Measurements from ENCODE around the gene KPNA2.

KPNA2 gene

GRCh38 chr17:68011199-68011665 lies 24.3 kb upstream of the KPNA2 start:
- ATAC-seq (ENCODE audit: insufficient read depth, low read depth) (peak; percentile 73), DNase-seq (peak; percentile 39)
- H3K79me2 ChIP-seq (ENCODE audit: insufficient read depth, low read length) = no peaks in the 10 kb centered on the region
- peak overlapping the region in 1 of 2 experiments; percentile 42; a peak in 1 of 4 replicates for H3K4me3 ChIP-seq (ENCODE audit: low read depth in 1 of 2, low read length in 2 of 2)
- no peaks in the 10 kb centered on the region for H3K36me3 ChIP-seq (ENCODE audit: insufficient read depth, low read length)
- H3K4me2 ChIP-seq (ENCODE audit: insufficient read depth, low read length) = peak overlapping the region; percentile 53
- H3K27me3 ChIP-seq (ENCODE audit: insufficient read depth, low read length, poor library complexity) = no peaks in the 10 kb centered on the region
- no peaks in the 10 kb centered on the region for H4K20me1 ChIP-seq (ENCODE audit: insufficient read depth, low read length)
- no peak overlapping the region for H3K9ac ChIP-seq (ENCODE audit: low read depth, low read length)
- H3K4me1 ChIP-seq (ENCODE audit: insufficient read depth, low read length) = peaks cover 5% of the 10 kb centered on the region; the same call in 1 of the 2 replicates
- H3K9me3 ChIP-seq (ENCODE audit: insufficient read depth, low read length, severe bottlenecking) = no peaks in the 10 kb centered on the region
- peak; percentile 76 for TF ChIP-seq CTCF (IDR thresholded peaks at IDR 0.05; ENCODE audit: borderline replicate concordance, extremely low read depth, low read length, poor library complexity, severe bottlenecking)
- TF ChIP-seq EZH2 (IDR thresholded peaks at IDR 0.05; ENCODE audit: borderline replicate concordance, low read depth, low read length, severe bottlenecking) = no peak
- no peak overlapping the region for H3K27ac ChIP-seq (ENCODE audit: low read length)
- peak overlapping the region; percentile 70 for H2AFZ ChIP-seq (ENCODE audit: low read depth, low read length)

- Histone ChIP-seq H3K4me2 (ENCODE audit: insufficient read depth, low read length) (no peak overlapping the region), H3K36me3 (ENCODE audit: insufficient read depth, low read length) (no peaks in the 10 kb centered on the region), H3K9me3 (ENCODE audit: insufficient read depth, low read length, severe bottlenecking) (no peaks in the 10 kb centered on the region), H2AFZ (ENCODE audit: low read depth, low read length) (no peak overlapping the region), H3K4me3 (ENCODE audit: low read depth in 1 of 2, low read length in 2 of 2) (no peak overlapping the region), H3K79me2 (ENCODE audit: insufficient read depth, low read length) (no peaks in the 10 kb centered on the region), H3K27ac (ENCODE audit: low read length) (no peak overlapping the region), H3K27me3 (ENCODE audit: insufficient read depth, low read length, poor library complexity) (no peaks in the 10 kb centered on the region), H4K20me1 (ENCODE audit: insufficient read depth, low read length) (no peaks in the 10 kb centered on the region), H3K4me1 (ENCODE audit: insufficient read depth, low read length) (peaks cover 5% of the 10 kb centered on the region; the same call in 1 of the 2 replicates), H3K9ac (ENCODE audit: low read depth, low read length) (no peak overlapping the region)
- DNase-seq (no peak), ATAC-seq (ENCODE audit: insufficient read depth, low read depth) (no peak)
- TF ChIP-seq CTCF (IDR thresholded peaks at IDR 0.05; ENCODE audit: borderline replicate concordance, extremely low read depth, low read length, poor library complexity, severe bottlenecking) (no peak), EZH2 (IDR thresholded peaks at IDR 0.05; ENCODE audit: borderline replicate concordance, low read depth, low read length, severe bottlenecking) (no peak)
These were observed 22.1 kb upstream of the KPNA2 start for GRCh38 chr17:68013385-68013784.

GRCh38 chr17:68015081-68015723 lies 20.3 kb upstream of the KPNA2 start:
- H4K20me1 ChIP-seq (ENCODE audit: insufficient read depth, low read length) = no peaks in the 10 kb centered on the region
- peaks cover 12% of the 10 kb centered on the region for H3K4me1 ChIP-seq (ENCODE audit: insufficient read depth, low read length)
- H3K9ac ChIP-seq (ENCODE audit: low read depth, low read length) = no peak overlapping the region
- ATAC-seq (ENCODE audit: insufficient read depth, low read depth) (no peak), DNase-seq (no peak)
- TF ChIP-seq CTCF (IDR thresholded peaks at IDR 0.05; ENCODE audit: borderline replicate concordance, extremely low read depth, low read length, poor library complexity, severe bottlenecking) = no peak
- TF ChIP-seq EZH2 (IDR thresholded peaks at IDR 0.05; ENCODE audit: borderline replicate concordance, low read depth, low read length, severe bottlenecking) = no peak
- no peaks in the 10 kb centered on the region for H3K79me2 ChIP-seq (ENCODE audit: insufficient read depth, low read length)
- no peak overlapping the region for H3K27ac ChIP-seq (ENCODE audit: low read length)
- no peaks in the 10 kb centered on the region for H3K27me3 ChIP-seq (ENCODE audit: insufficient read depth, low read length, poor library complexity)
- no peaks in the 10 kb centered on the region for H3K36me3 ChIP-seq (ENCODE audit: insufficient read depth, low read length)
- no peak overlapping the region for H3K4me3 ChIP-seq (ENCODE audit: low read depth in 1 of 2, low read length in 2 of 2)
- H3K9me3 ChIP-seq (ENCODE audit: insufficient read depth, low read length, severe bottlenecking) = no peaks in the 10 kb centered on the region
- no peak overlapping the region for H2AFZ ChIP-seq (ENCODE audit: low read depth, low read length)
- H3K4me2 ChIP-seq (ENCODE audit: insufficient read depth, low read length) = no peak overlapping the region
